Activated B cell treated with CpG ODN at 0.5 μM for 24 hours (primary cell): ENCODE measurements around the gene NDUFC2. TPM values are rescaled to one million over a fixed set of nuclear protein-coding genes. Genes with fewer than 3 reads are reported as not detected.
"Not testable (repeated sequence)": the region's sequence is repeated elsewhere in the genome, so short reads cannot be mapped to it uniquely, and the experiment has no call there.

Experiments used
- ATAC-seq: fragments of 200-7000 bp; cut with Tn5 transposase; one replicate; pipeline ENCODE4 v1.10.0; 2021; ENCODE audit warnings: low read depth, mild to moderate bottlenecking, moderate library complexity
- CTCF ChIA-PET: fragments of 350-600 bp; sonication (Branson Sonifier 250); formaldehyde crosslinking; loops from one replicate; lab custom pipeline; 2021; ENCODE audit warnings: antibody characterized with exemption; lab: Charles Lee
- POLR2A ChIA-PET: fragments of 350-600 bp; sonication (Branson Sonifier 250); formaldehyde crosslinking; loops from one replicate; lab custom pipeline; 2021; ENCODE audit warnings: antibody characterized with exemption; lab: Charles Lee
- DNase-seq: peaks from one replicate; pipeline ENCODE4 v3.0.0; 2022
- H3K27ac Mint-ChIP-seq: one replicate; pipeline ENCODE4 v1.8.0; 2020; ENCODE audit warnings: mixed read lengths
- H3K27me3 Mint-ChIP-seq: one replicate; pipeline ENCODE4 v1.8.0; 2021; ENCODE audit warnings: mixed read lengths
- H3K36me3 Mint-ChIP-seq: one replicate; pipeline ENCODE4 v1.8.0; 2021; ENCODE audit warnings: low read depth, mixed read lengths
- H3K4me1 Mint-ChIP-seq: one replicate; pipeline ENCODE4 v1.8.0; 2021; ENCODE audit warnings: mixed read lengths
- H3K4me3 Mint-ChIP-seq: one replicate; pipeline ENCODE4 v1.8.0; 2020; ENCODE audit warnings: mild to moderate bottlenecking, mixed read lengths
- H3K9me3 Mint-ChIP-seq: one replicate; pipeline ENCODE4 v1.8.0; 2020; ENCODE audit warnings: mixed read lengths
- intact Hi-C: fragments of 100-400 bp; cut with micrococcal nuclease; formaldehyde crosslinking; loops from one replicate; pipeline ENCODE4 v1.15.1; 2024
- total RNA-seq: library from RNA; stranded (reverse); gene quantifications from 2 replicates; pipeline ENCODE4 v1.2.3, GENCODE V29; 2022
- TF ChIP-seq, protein P1 (sequence below): fragments of 200-600 bp; IDR thresholded peaks from one replicate; pipeline ENCODE4 v1.8.0; 2022; ENCODE audit warnings: antibody characterized with exemption, mild to moderate bottlenecking

The NDUFC2 gene
- total RNA-seq, 1 donor from 2014 or later, result 88.4 TPM

DNA sequence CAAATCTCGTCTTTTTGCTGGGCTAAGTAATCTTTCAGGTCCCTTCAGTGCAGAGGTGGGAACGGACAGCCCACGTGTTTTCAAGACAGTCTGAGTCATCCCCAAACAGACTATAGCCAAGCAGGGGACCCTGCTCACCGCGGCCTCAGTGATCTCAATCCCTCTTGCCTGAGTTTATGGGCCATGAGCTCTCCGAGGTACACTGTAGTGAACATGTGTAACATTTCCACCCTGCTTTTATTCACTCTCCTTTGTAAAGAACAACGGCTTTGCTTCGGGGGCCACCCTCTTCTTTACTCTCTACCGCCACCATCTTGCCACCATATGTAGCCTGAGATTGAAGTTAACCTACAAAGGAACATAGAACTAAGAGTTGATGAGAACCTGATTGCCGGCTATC, 45.0 kb downstream of the NDUFC2 start:
- intact Hi-C loops, result no loop called here
- ChIA-PET CTCF (no interaction called here), POLR2A (no interaction called here)
- H3K27me3 Mint-ChIP-seq, result peaks cover 2% of the 10 kb centered on the region
- ATAC-seq, result no peak
- no peak overlapping the region for H3K27ac Mint-ChIP-seq
- no peaks in the 10 kb centered on the region for H3K36me3 Mint-ChIP-seq
- no peak for DNase-seq
- TF ChIP-seq, protein P1, sequence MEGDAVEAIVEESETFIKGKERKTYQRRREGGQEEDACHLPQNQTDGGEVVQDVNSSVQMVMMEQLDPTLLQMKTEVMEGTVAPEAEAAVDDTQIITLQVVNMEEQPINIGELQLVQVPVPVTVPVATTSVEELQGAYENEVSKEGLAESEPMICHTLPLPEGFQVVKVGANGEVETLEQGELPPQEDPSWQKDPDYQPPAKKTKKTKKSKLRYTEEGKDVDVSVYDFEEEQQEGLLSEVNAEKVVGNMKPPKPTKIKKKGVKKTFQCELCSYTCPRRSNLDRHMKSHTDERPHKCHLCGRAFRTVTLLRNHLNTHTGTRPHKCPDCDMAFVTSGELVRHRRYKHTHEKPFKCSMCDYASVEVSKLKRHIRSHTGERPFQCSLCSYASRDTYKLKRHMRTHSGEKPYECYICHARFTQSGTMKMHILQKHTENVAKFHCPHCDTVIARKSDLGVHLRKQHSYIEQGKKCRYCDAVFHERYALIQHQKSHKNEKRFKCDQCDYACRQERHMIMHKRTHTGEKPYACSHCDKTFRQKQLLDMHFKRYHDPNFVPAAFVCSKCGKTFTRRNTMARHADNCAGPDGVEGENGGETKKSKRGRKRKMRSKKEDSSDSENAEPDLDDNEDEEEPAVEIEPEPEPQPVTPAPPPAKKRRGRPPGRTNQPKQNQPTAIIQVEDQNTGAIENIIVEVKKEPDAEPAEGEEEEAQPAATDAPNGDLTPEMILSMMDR, result no peak
- H3K9me3 Mint-ChIP-seq, result no peaks in the 10 kb centered on the region
- peaks cover under 1% of the 10 kb centered on the region for H3K4me1 Mint-ChIP-seq
- H3K4me3 Mint-ChIP-seq, result no peak overlapping the region

DNA sequence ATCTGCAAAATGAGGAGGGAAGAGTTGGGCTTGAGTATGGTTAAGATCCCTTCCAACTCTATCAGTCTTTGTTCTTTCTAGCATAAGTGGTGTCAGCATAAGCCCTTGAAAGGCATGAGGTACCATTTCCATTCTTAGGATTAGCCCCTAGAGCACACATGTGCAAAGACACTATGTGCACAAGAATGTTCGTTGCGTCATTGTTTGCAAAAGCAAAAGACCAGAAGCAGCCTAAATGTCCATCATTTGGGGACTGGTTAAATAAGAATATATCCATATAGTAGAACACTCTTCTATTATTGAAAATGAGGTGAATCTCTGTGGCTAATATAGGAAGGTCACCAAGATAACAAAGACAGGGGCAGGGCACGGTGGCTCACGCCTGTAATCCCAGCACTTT, 46.6 kb downstream of the NDUFC2 start:
- no peak overlapping the region for H3K27ac Mint-ChIP-seq
- DNase-seq (no peak), ATAC-seq (no peak)
- ChIA-PET CTCF (no interaction called here), POLR2A (no interaction called here)
- no peaks in the 10 kb centered on the region for H3K36me3 Mint-ChIP-seq
- intact Hi-C loops, result no loop called here
- no peaks in the 10 kb centered on the region for H3K9me3 Mint-ChIP-seq
- no peak overlapping the region for H3K4me3 Mint-ChIP-seq
- TF ChIP-seq, protein P1, result no peak
- H3K4me1 Mint-ChIP-seq, result no peaks in the 10 kb centered on the region
- peaks cover 2% of the 10 kb centered on the region for H3K27me3 Mint-ChIP-seq

DNA sequence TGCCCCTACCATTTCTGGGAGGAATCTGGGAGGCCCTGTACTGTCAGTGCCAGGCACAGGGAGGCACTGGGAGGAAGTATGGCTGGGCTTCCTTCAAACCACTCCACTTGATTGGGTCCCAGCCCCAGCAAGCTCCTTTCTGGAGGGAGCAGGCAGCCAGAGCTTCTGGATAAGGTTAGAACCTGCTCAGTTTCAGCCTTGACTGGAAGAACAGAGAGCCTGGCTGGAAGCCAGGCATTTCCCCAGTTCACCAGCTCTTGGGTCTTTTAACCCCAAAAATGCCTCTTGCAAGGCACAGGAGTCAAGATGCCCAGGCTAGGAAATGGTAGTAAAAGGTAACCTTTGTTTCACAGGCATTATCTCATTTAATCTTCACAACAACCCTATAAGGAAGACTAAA, 47.6 kb downstream of the NDUFC2 start:
- Mint-ChIP-seq H3K9me3 (no peaks in the 10 kb centered on the region), H3K27me3 (peaks cover 2% of the 10 kb centered on the region), H3K4me3 (no peak overlapping the region), H3K27ac (no peak overlapping the region), H3K4me1 (no peaks in the 10 kb centered on the region), H3K36me3 (no peaks in the 10 kb centered on the region)
- DNase-seq (no peak), ATAC-seq (no peak)
- intact Hi-C loops, result no loop called here
- POLR2A ChIA-PET, result no interaction called here
- CTCF ChIA-PET, result no interaction called here
- TF ChIP-seq, protein P1, result no peak

DNA sequence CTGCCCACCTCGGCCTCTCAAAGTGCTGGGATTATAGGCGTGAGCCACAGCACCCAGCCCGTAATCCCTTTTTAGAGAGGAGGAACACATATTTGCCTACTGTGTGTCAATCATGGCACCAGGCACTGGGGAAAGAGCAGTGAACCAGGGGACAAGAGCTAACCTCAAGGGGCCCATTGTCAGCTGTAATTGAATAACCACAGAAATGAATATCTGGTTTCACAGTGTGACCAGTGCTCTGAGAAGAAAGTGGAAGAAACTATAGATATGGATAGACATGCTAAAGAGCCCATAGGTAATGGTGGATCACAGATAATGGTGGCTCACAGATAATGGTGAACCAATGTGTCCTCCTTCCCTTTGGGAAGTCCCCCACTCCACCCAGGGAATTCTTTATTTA, 48.0 kb downstream of the NDUFC2 start:
- H3K9me3 Mint-ChIP-seq, result no peaks in the 10 kb centered on the region
- ATAC-seq, result no peak
- intact Hi-C loops, result no loop called here
- POLR2A ChIA-PET, result no interaction called here
- H3K27me3 Mint-ChIP-seq, result peaks cover 2% of the 10 kb centered on the region
- no peaks in the 10 kb centered on the region for H3K36me3 Mint-ChIP-seq
- CTCF ChIA-PET, result no interaction called here
- TF ChIP-seq, protein P1, result no peak
- no peaks in the 10 kb centered on the region for H3K4me1 Mint-ChIP-seq
- no peak overlapping the region for H3K4me3 Mint-ChIP-seq
- no peak for DNase-seq
- H3K27ac Mint-ChIP-seq, result no peak overlapping the region

DNA sequence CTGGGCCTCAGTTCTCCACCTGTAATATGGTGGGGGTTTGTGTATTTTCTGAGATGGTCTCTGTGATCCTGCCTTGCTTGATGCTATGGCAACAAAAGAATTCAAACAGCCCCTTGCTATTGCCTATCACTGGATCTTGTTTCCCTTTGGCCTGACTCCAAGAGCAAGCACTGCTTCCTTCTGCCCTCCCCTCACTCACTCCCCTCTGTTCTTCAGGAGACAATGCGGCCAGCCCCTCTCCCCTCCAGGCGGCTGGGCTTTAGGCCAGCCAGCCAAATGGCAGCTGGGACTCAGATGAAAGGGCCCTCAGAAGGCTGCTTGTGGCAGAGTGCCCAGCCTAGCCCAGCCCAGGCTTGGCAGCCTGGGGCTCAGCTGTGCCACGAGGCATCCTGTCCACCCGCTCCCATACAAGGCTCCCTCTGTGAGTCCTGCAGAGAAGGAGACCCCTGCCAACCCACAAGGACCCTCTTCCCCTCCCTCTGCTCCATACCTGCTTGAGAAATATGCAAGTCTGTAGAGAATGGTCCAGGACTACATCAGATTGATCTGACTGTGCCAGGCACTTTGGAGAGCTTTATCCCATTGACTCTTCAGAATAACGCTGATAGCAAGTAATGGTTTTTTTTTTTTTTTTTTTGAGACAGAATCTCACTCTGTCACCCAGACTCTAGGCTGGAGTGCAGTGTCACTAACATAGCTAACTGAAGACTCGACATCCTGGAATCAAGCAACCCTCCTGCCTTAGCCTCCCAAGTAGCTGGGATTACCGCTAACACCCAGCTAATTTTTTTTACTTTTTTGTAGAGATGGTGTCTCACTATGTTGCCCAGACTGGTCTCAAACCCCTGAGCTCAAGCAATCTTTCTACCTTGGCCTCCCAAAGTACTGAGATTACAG, 49.0 kb downstream of the NDUFC2 start:
- H3K9me3 Mint-ChIP-seq, result no peaks in the 10 kb centered on the region
- TF ChIP-seq, protein P1, result no peak
- H3K36me3 Mint-ChIP-seq, result no peaks in the 10 kb centered on the region
- DNase-seq, result no peak
- POLR2A ChIA-PET, result no interaction called here
- peaks cover 2% of the 10 kb centered on the region for H3K27me3 Mint-ChIP-seq
- H3K4me1 Mint-ChIP-seq, result no peaks in the 10 kb centered on the region
- CTCF ChIA-PET, result no interaction called here
- no peak overlapping the region for H3K27ac Mint-ChIP-seq
- no peak overlapping the region for H3K4me3 Mint-ChIP-seq
- intact Hi-C loops, result no loop called here
- ATAC-seq, result no peak

DNA sequence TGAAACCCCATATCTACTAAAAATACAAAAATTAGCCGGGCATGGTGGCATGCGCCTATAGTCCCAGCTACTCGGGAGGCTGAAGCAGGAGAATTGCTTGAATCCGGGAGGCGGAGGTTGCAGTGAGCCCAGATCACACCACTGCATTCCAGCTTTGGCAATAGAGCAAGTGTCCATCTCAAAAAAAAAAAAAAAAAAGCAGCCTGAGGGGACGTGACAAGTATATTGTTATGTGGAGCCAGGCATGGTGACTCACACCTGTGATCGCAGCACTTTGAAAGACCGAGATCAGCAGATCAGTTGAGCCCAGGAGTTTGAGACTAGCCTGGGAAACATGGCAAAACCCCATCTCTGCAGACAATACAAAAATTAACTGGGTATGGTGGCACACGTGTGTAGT, 51.2 kb downstream of the NDUFC2 start:
- H3K27me3 Mint-ChIP-seq, POLR2A ChIA-PET, CTCF ChIA-PET, DNase-seq, ATAC-seq, H3K4me3 Mint-ChIP-seq, H3K27ac Mint-ChIP-seq, intact Hi-C loops, H3K36me3 Mint-ChIP-seq, H3K9me3 Mint-ChIP-seq, H3K4me1 Mint-ChIP-seq: not testable (repeated sequence)
